Cardiac muscle cell (in vitro differentiated cells and primary cell): ENCODE data around the gene BAZ1B. TPM values are rescaled to one million over a fixed set of nuclear protein-coding genes. Genes with fewer than 3 reads are reported as not detected.
"Not testable (repeated sequence)": the region's sequence is repeated elsewhere in the genome, so short reads cannot be mapped to it uniquely, and the experiment has no call there.

Experiments used
- DNase-seq, 2 donors: peaks; one replicate each; pipeline versions ENCODE4 v3.0.0 to v3.0.0-alpha.2; 2010 to 2017; ENCODE audit warnings: low read depth in 1 of 2, low spot score in 1 of 2
- H3K27ac ChIP-seq: fragments of 200-600 bp; sonication (generic); 2 replicates; pipeline ENCODE4 v1.5.1; 2016
- H3K27me3 ChIP-seq: fragments of 200-600 bp; sonication (generic); 2 replicates; pipeline ENCODE4 v1.6.0; 2016; ENCODE audit warnings: control low read depth
- H3K36me3 ChIP-seq: fragments of 200-600 bp; sonication (generic); 2 replicates; pipeline ENCODE4 v1.5.1; 2016; ENCODE audit warnings: control low read depth
- H3K4me1 ChIP-seq: fragments of 200-600 bp; sonication (generic); 2 replicates; pipeline ENCODE4 v1.8.1; 2017; ENCODE audit warnings: low read depth, mild to moderate bottlenecking, mixed run types
- H3K4me3 ChIP-seq: fragments of 200-600 bp; sonication (generic); 2 replicates; pipeline ENCODE4 v1.5.1; 2016; ENCODE audit warnings: mild to moderate bottlenecking
- H3K9me3 ChIP-seq: fragments of 200-600 bp; sonication (generic); 2 replicates; pipeline ENCODE4 v1.5.1; 2017; ENCODE audit warnings: low read depth, mild to moderate bottlenecking, control low read depth
- polyA plus RNA-seq: library from polyadenylated mRNA; unstranded; fragments of >200 nt; fragmentation: Nextera tagmentation; extraction: Ambion mirVana; gene quantifications from 2 replicates; pipeline ENCODE4 v1.2.1, GENCODE V29; 2016
- total RNA-seq: library from RNA; depleted of rRNA; stranded (reverse); fragments of >200 nt; gene quantifications from 2 replicates; pipeline ENCODE4 v1.2.3, GENCODE V29; 2016
- TF ChIP-seq, protein P1 (sequence below): IDR thresholded peaks from 2 replicates; pipeline ENCODE4 v1.5.1; 2012; ENCODE audit warnings: low read depth, mild to moderate bottlenecking, low read length

BAZ1B gene
- total and polyA plus RNA-seq, 2 experiments from 2014 or later: 19.7 to 42.5 TPM

- TF ChIP-seq, protein P1, sequence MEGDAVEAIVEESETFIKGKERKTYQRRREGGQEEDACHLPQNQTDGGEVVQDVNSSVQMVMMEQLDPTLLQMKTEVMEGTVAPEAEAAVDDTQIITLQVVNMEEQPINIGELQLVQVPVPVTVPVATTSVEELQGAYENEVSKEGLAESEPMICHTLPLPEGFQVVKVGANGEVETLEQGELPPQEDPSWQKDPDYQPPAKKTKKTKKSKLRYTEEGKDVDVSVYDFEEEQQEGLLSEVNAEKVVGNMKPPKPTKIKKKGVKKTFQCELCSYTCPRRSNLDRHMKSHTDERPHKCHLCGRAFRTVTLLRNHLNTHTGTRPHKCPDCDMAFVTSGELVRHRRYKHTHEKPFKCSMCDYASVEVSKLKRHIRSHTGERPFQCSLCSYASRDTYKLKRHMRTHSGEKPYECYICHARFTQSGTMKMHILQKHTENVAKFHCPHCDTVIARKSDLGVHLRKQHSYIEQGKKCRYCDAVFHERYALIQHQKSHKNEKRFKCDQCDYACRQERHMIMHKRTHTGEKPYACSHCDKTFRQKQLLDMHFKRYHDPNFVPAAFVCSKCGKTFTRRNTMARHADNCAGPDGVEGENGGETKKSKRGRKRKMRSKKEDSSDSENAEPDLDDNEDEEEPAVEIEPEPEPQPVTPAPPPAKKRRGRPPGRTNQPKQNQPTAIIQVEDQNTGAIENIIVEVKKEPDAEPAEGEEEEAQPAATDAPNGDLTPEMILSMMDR: no peak
- no peak overlapping the region for H3K4me3 ChIP-seq
- peak overlapping the region; percentile 54 for H3K27ac ChIP-seq
- DNase-seq: no peak
- H3K36me3 ChIP-seq: peaks cover 36% of the 10 kb centered on the region
- no peaks in the 10 kb centered on the region for H3K9me3 ChIP-seq
- peaks cover 6% of the 10 kb centered on the region for H3K4me1 ChIP-seq
- no peaks in the 10 kb centered on the region for H3K27me3 ChIP-seq
These were observed 39.3 kb downstream of the BAZ1B start for GRCh38 chr7:73482746-73483145.

GRCh38 chr7:73481521-73481920 lies 40.6 kb downstream of the BAZ1B start:
- peaks cover 34% of the 10 kb centered on the region for H3K36me3 ChIP-seq
- peaks cover 13% of the 10 kb centered on the region for H3K4me1 ChIP-seq
- DNase-seq, H3K9me3 ChIP-seq, H3K4me3 ChIP-seq, H3K27me3 ChIP-seq, H3K27ac ChIP-seq: not testable (repeated sequence)

DNA sequence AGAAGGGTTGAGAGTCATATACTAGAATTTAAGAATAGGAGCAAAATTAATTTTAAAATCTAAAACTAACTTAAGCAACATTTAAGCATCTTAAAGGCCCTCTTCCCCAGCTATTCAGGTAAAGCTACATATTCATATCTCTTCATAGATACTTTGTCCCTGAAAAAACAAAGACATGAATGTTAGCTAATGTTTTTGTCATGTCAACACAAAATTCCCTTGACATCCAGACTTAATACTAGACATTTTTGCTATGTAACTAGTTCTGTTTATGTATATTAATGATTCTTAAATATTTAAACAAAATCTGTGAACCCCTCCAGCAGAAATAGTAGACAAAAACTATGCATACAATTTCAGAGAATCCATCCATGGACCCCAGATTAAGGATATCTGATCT lies 43.5 kb downstream of the BAZ1B start:
- H3K27me3 ChIP-seq: no peaks in the 10 kb centered on the region
- no peak for DNase-seq
- peaks cover 13% of the 10 kb centered on the region for H3K4me1 ChIP-seq
- H3K27ac ChIP-seq: peak overlapping the region; percentile 49
- TF ChIP-seq, protein P1: no peak
- H3K36me3 ChIP-seq: peaks cover 44% of the 10 kb centered on the region
- no peaks in the 10 kb centered on the region for H3K9me3 ChIP-seq
- no peak overlapping the region for H3K4me3 ChIP-seq

DNA sequence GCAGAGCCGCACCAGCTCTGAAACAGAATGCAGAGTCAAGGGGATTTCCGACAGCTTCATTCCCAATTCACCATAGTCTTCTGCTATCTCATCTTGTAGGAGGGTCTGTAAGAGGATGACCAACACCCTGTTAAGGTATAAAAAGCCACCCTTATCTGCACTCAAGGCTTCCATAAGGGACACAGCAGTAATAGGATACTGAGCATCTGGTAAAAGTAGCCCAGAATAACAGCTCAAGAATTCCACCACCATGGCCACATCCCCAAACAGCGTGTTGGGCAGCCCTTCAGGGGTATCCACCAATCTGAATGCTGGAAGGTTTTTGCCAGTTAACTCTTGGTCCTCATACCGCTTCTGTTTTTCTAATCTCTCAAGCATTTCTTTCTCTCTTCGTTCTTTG lies 44.7 kb downstream of the BAZ1B start:
- Histone ChIP-seq H3K4me3 (no peak overlapping the region), H3K4me1 (peaks cover 13% of the 10 kb centered on the region), H3K27me3 (no peaks in the 10 kb centered on the region), H3K36me3 (peaks cover 44% of the 10 kb centered on the region), H3K27ac (peak overlapping the region; percentile 75), H3K9me3 (no peaks in the 10 kb centered on the region)
- DNase-seq: no peak
- TF ChIP-seq, protein P1: no peak

DNA sequence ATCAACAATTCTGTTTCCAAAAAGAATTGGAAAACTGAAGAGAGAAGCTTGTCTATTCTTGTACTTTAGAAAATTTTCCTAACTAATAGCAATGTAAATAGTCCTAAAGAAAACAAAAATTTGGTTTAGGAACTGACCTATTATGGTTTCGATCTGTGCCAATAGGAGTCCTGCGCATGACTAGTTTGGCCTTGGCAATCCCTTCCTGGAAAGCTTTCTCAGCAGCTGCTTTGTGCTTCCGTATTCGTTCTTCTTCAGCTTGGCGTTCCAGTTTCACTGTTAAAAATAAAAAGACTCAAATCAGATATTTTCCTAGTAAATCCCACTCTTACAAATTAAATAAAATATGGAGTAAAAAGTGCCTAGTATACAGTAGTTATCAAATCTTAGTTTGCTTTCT lies 51.9 kb downstream of the BAZ1B start:
- H3K4me1 ChIP-seq: no peaks in the 10 kb centered on the region
- no peak overlapping the region for H3K4me3 ChIP-seq
- H3K9me3 ChIP-seq: no peaks in the 10 kb centered on the region
- no peak overlapping the region for H3K27ac ChIP-seq
- no peaks in the 10 kb centered on the region for H3K27me3 ChIP-seq
- DNase-seq: no peak
- H3K36me3 ChIP-seq: peaks cover 80% of the 10 kb centered on the region
- TF ChIP-seq, protein P1: no peak

GRCh38 chr7:73467046-73467445 lies 55.0 kb downstream of the BAZ1B start:
- not testable (repeated sequence) for H3K4me3 ChIP-seq, H3K9me3 ChIP-seq, H3K4me1 ChIP-seq, H3K27me3 ChIP-seq, H3K27ac ChIP-seq, DNase-seq
- H3K36me3 ChIP-seq: peaks cover 91% of the 10 kb centered on the region

- no peaks in the 10 kb centered on the region for H3K9me3 ChIP-seq
- no peak overlapping the region for H3K27ac ChIP-seq
- H3K27me3 ChIP-seq: no peaks in the 10 kb centered on the region
- no peak overlapping the region for H3K4me3 ChIP-seq
- TF ChIP-seq, protein P1: no peak
- no peak for DNase-seq
- H3K36me3 ChIP-seq: peaks cover 91% of the 10 kb centered on the region
- no peaks in the 10 kb centered on the region for H3K4me1 ChIP-seq
These were observed 56.0 kb downstream of the BAZ1B start for GRCh38 chr7:73466112-73466511.
